Panc1 (cell line): ENCODE results near the gene TREML4.

Experiments
- CTCF ChIP-seq: fragments of 450-650 bp; IDR thresholded peaks from 2 replicates; pipeline ENCODE4 v1.5.1; 2017; ENCODE audit warnings: mild to moderate bottlenecking
- POLR2AphosphoS5 ChIP-seq: IDR thresholded peaks from 2 replicates; pipeline ENCODE4 v1.6.1; 2012; ENCODE audit warnings: mild to moderate bottlenecking, low read depth, low read length, moderate library complexity
- REST ChIP-seq, 2 experiments: IDR thresholded peaks; 2 replicates each; pipeline ENCODE4 v1.6.1; 2011 to 2012; ENCODE audit warnings: low read depth in 2 of 2, control low read depth in 1 of 2, low read length in 1 of 2, mild to moderate bottlenecking in 1 of 2, moderate library complexity in 1 of 2; ENCODE audit not compliant: insufficient read depth in 1 of 2

DNA sequence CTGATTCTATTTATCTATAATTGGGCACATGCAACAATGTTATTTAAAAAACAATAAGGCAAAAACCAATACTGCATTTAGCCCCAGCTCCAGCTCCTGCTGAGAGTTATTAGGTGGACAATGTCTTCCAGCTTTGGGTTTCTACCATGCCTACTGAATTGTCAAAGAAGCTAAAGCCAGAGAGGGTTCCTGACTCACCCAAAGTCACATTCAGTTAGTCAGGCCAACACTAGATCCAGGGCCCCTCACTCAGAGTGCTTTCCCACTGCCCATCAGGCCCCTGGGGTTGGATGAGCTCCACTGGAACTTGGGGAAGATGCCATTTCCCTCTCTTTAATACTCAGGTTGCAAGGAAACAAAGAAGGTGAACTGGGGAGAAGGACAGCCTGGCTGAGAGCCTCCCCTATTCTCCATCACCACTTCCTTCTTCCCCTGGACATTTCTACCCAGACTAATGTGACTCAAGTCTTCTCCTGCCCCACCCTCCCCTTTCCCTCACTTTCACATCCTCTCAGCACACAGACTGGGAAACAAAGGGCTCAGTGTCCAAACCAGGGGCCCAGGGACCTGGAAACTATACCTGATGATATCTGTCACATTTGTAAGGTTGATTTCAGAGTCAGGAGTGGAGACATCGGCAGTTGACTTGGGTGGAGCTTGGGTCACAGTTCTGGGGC is 52.4 kb downstream of the TREML4 start:
- TF ChIP-seq CTCF = no peak
- TF ChIP-seq POLR2AphosphoS5 = no peak
- no peak for TF ChIP-seq REST (IDR thresholded peaks at IDR 0.05; ENCODE audit: insufficient read depth in 1 of 2, low read depth in 2 of 2, low read length in 1 of 2)
